ENCODE measurements around the gene ATL1. TPM values are rescaled to one million over a fixed set of nuclear protein-coding genes. Genes with fewer than 3 reads are reported as not detected.

ATL1 gene
- total RNA-seq, 2 experiments from 2014 or later: 0.82 to 1.6 TPM

GRCh38 chr14:50544911-50545310 is 15.0 kb upstream of the ATL1 start:
- no peaks in the 10 kb centered on the region for H3K9me3 ChIP-seq (ENCODE audit: low read length)
- no peaks in the 10 kb centered on the region for H3K79me2 ChIP-seq (ENCODE audit: insufficient read depth, low read depth, low read length)
- H3K4me3 ChIP-seq (ENCODE audit: low read depth, low read length, poor library complexity, severe bottlenecking): no peak overlapping the region
- no peak overlapping the region for H3K4me2 ChIP-seq (ENCODE audit: low read length)
- no peak overlapping the region for H3K27ac ChIP-seq (ENCODE audit: low read depth, low read length, poor library complexity, severe bottlenecking)
- H3K4me1 ChIP-seq (ENCODE audit: insufficient read depth, low read length, poor library complexity, severe bottlenecking): no peaks in the 10 kb centered on the region
- no peak overlapping the region for H2AFZ ChIP-seq (ENCODE audit: low read length)
- no peak for DNase-seq (ENCODE audit: low spot score)
- no peaks in the 10 kb centered on the region for H3K36me3 ChIP-seq (ENCODE audit: insufficient read depth, low read length)
- ChIA-PET CTCF (ENCODE audit: unreplicated experiment) (no interaction called here), POLR2A (interaction anchor here (0.6 to 1.1 kb wide), 4 partner anchors 154 to 650 kb away, joined by 3 to 8 read pairs (median 4); no protein-coding TSS in a partner anchor)
- intact Hi-C loops (cut with micrococcal nuclease; ENCODE audit: unreplicated experiment): loop anchor here (10.0 kb wide), 1 partner anchor 170 kb away; no protein-coding TSS in a partner anchor
- H3K9me2 ChIP-seq (ENCODE audit: insufficient read depth, low read length): no peaks in the 10 kb centered on the region
- no peak for TF ChIP-seq CTCF (conservative IDR thresholded peaks at IDR 0.05; ENCODE audit: low read length)
- BruUV-seq (replicated peaks): no TSS peak
- H4K20me1 ChIP-seq (ENCODE audit: insufficient read depth, low read length): no peaks in the 10 kb centered on the region

- no TSS peak for BruUV-seq (replicated peaks)
- H2AFZ ChIP-seq (ENCODE audit: low read length): no peak overlapping the region
- H3K79me2 ChIP-seq (ENCODE audit: insufficient read depth, low read depth, low read length): no peaks in the 10 kb centered on the region
- no peaks in the 10 kb centered on the region for H4K20me1 ChIP-seq (ENCODE audit: insufficient read depth, low read length)
- no peak overlapping the region for H3K4me3 ChIP-seq (ENCODE audit: low read depth, low read length, poor library complexity, severe bottlenecking)
- CTCF ChIA-PET (ENCODE audit: unreplicated experiment): no interaction called here
- no peaks in the 10 kb centered on the region for H3K36me3 ChIP-seq (ENCODE audit: insufficient read depth, low read length)
- POLR2A ChIA-PET: interaction anchor here (0.6 kb wide), 1 partner anchor 649 kb away, joined by 3 read pairs; no protein-coding TSS in a partner anchor
- H3K27ac ChIP-seq (ENCODE audit: low read depth, low read length, poor library complexity, severe bottlenecking): no peak overlapping the region
- DNase-seq (ENCODE audit: low spot score): no peak
- H3K4me2 ChIP-seq (ENCODE audit: low read length): no peak overlapping the region
- intact Hi-C loops (cut with micrococcal nuclease; ENCODE audit: unreplicated experiment): loop anchor here (10.0 kb wide), 1 partner anchor 169 kb away; no protein-coding TSS in a partner anchor
- H3K9me2 ChIP-seq (ENCODE audit: insufficient read depth, low read length): no peaks in the 10 kb centered on the region
- TF ChIP-seq CTCF (conservative IDR thresholded peaks at IDR 0.05; ENCODE audit: low read length) (no peak), EZH2phosphoT487 (IDR thresholded peaks at IDR 0.05; ENCODE audit: borderline replicate concordance, low read depth, low read length) (no peak)
- no peaks in the 10 kb centered on the region for H3K9me3 ChIP-seq (ENCODE audit: low read length)
- H3K4me1 ChIP-seq (ENCODE audit: insufficient read depth, low read length, poor library complexity, severe bottlenecking): no peaks in the 10 kb centered on the region
These were observed 14.3 kb upstream of the ATL1 start for GRCh38 chr14:50545618-50546017.

- intact Hi-C loops (cut with micrococcal nuclease; ENCODE audit: unreplicated experiment): no loop called here
- no peak for TF ChIP-seq CTCF (conservative IDR thresholded peaks at IDR 0.05; ENCODE audit: low read length)
- no peak for TF ChIP-seq EZH2phosphoT487 (IDR thresholded peaks at IDR 0.05; ENCODE audit: borderline replicate concordance, low read depth, low read length)
- Histone ChIP-seq H2AFZ (ENCODE audit: low read length) (no peak overlapping the region), H3K4me3 (ENCODE audit: low read depth, low read length, poor library complexity, severe bottlenecking) (no peak overlapping the region), H3K9me2 (ENCODE audit: insufficient read depth, low read length) (no peaks in the 10 kb centered on the region), H3K4me1 (ENCODE audit: insufficient read depth, low read length, poor library complexity, severe bottlenecking) (no peaks in the 10 kb centered on the region), H3K27ac (ENCODE audit: low read depth, low read length, poor library complexity, severe bottlenecking) (no peak overlapping the region), H3K9me3 (ENCODE audit: low read length) (no peaks in the 10 kb centered on the region), H3K79me2 (ENCODE audit: insufficient read depth, low read depth, low read length) (no peaks in the 10 kb centered on the region), H3K36me3 (ENCODE audit: insufficient read depth, low read length) (no peaks in the 10 kb centered on the region), H3K4me2 (ENCODE audit: low read length) (no peak overlapping the region), H4K20me1 (ENCODE audit: insufficient read depth, low read length) (no peaks in the 10 kb centered on the region)
- no TSS peak for BruUV-seq (replicated peaks)
- ChIA-PET POLR2A (no interaction called here), CTCF (ENCODE audit: unreplicated experiment) (no interaction called here)
- no peak for DNase-seq (ENCODE audit: low spot score)
These were observed 9.7 kb upstream of the ATL1 start for GRCh38 chr14:50550294-50550693.

Data from OCI-LY7 (cell line).